GM21367 (cell line): ENCODE measurements around the gene ZFP28.

ENCODE experiments used
- ATAC-seq: cut with Tn5 transposase; IDR thresholded peaks from one replicate; pipeline ENCODE4 v1.9.1; 2021; ENCODE audit not compliant: unreplicated experiment

The ZFP28 gene

GRCh38 chr19:56595548-56595899 is 56.8 kb downstream of the ZFP28 start:
- no peak for ATAC-seq

- no peak for ATAC-seq
These were observed 57.9 kb downstream of the ZFP28 start for GRCh38 chr19:56596676-56597075.

GRCh38 chr19:56597696-56598095 is 58.9 kb downstream of the ZFP28 start:
- ATAC-seq = no peak

GRCh38 chr19:56601375-56601774 is 62.6 kb downstream of the ZFP28 start:
- ATAC-seq = no peak

GRCh38 chr19:56603829-56604228 is 65.1 kb downstream of the ZFP28 start:
- no peak for ATAC-seq
